Activated T-helper 9 cell treated with anti-CD3 and anti-CD28 coated beads, Interleukin-2, amount 50 U/mL, for 16 hours (primary cell): ENCODE results near the gene PAPPA2.

ENCODE experiments used
- DNase-seq: peaks from one replicate; pipeline ENCODE4 v3.0.0-alpha.2; 2020; ENCODE audit warnings: low read depth

The PAPPA2 gene

GRCh38 chr1:176803042-176803441 lies 340.1 kb downstream of the PAPPA2 start:
- no peak for DNase-seq

- DNase-seq, result no peak
These were observed 340.6 kb downstream of the PAPPA2 start for GRCh38 chr1:176803596-176803995.

DNA sequence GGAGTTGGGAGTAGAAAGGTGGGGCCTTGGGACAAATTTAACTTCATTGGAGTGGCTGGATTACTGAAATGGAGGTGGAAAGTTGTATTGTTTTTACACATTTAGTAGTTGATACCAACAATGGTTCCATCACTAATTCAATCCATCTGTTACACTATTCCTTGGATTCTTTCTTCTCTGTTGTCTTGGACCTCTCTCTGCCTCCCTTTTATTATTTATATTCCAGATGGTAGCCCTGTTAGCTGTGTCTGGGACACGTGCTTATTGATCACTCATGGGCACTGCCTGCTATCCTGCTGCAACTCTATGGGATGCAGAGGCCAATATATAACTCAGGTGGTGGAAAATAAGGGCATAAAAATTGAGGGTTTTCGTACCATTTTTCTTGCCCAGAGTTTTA lies 346.3 kb downstream of the PAPPA2 start:
- DNase-seq, result no peak

DNA sequence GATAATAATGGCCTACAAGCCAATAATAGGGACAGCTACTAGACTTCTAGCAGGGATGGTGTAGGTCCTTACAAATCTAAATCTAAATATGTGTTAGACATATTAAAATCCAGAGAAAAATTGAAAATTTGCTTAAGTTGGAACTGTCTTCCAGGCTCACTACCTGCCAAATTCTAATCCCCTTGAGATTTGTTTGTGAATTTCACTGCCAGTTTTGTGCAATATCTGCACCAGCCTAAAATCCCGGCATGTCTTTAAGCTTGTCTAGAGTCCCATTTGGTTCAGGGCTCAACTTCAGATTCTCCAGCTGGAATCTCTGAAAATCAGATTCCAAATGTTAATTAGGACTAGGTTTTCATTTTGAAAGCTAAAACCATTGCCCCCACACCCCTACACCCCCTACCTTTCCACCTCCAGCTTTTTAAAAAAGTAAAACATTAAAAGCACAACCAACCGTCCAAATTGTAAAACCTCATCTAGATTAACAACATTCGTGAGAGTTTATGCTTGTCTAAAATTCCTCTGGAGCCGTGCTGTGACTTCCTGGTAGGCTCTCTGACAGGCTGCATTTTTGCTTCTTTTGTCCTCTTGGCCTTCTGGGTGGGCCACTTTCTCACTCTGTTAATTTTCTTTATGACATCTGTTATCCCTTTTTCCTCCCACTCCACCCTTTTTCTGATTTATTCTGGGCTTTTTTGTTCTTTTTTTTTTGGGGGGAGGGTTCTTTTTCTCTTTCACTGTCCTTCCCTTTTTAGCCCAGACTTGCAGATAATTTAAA lies 348.7 kb downstream of the PAPPA2 start:
- no peak for DNase-seq

GRCh38 chr1:176815621-176816020 lies 352.6 kb downstream of the PAPPA2 start:
- DNase-seq, result no peak

DNA sequence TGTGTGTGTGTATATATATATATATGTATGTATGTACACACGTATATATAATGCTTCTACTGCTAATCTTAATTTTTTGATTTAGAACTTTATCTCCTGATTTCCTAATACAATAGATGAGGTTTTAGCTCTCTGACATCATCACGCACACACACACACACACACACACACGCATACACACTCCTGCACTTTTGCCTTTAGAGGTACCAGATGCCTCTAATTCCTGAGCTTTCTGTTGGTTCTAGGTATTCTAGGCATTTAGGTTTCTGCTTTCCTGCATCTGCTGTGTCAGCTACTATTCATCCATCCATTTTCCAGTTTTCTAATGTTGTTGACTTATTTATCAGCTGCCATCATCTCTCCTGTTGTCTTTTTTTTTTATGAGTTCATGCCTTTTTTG lies 353.3 kb downstream of the PAPPA2 start:
- DNase-seq, result no peak

- DNase-seq, result no peak
These were observed 357.5 kb downstream of the PAPPA2 start for GRCh38 chr1:176820391-176821031.

DNA sequence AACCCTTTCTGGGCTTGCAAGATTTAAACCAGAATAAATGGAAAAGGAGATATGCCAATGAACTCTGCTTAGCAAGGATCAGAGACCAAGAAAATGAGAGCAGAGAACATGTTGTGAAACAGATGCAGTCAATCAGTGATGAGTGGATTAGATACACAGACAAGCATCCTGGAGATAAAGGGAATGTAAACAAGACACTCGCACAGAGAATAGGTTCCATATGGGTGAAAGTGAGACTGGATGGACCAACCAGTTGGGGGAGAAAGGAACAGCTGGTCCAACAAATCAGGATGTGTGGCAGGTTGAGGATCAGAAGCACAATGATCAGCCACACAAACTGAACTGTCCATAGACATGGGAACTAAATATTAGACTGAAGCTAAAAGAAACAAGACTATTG lies 363.3 kb downstream of the PAPPA2 start:
- no peak for DNase-seq

DNA sequence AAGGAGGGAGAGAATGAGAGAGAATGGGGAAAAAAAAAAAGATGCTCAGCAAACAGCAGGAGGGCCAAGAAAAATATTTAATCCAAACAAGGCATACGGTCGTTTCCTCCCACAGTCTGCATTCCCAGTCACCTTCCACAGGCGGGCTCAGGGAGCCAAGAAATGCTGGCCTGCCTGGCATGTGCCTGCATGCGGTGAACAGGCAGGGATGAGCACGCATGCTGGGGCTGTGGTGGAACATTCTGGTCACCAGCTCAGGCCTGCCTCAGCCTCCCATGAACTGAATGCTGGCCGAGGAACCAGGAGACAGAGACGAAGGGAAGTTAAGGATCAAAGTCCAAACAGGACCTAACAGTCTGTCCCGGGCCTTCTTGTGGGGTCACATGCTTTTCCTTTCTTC lies 366.3 kb downstream of the PAPPA2 start:
- no peak for DNase-seq

- DNase-seq, result no peak
These were observed 368.2 kb downstream of the PAPPA2 start for GRCh38 chr1:176831150-176831549.

GRCh38 chr1:176837708-176838107 lies 374.7 kb downstream of the PAPPA2 start:
- no peak for DNase-seq

- no peak for DNase-seq
These were observed 375.5 kb downstream of the PAPPA2 start for GRCh38 chr1:176838276-176838995.

- no peak for DNase-seq
These were observed 376.2 kb downstream of the PAPPA2 start for GRCh38 chr1:176839216-176839615.

GRCh38 chr1:176841238-176841637 lies 378.3 kb downstream of the PAPPA2 start:
- DNase-seq, result no peak

GRCh38 chr1:176843352-176844297 lies 380.6 kb downstream of the PAPPA2 start:
- no peak for DNase-seq

- no peak for DNase-seq
These were observed 384.1 kb downstream of the PAPPA2 start for GRCh38 chr1:176847052-176847451.

- no peak for DNase-seq
These were observed 386.3 kb downstream of the PAPPA2 start for GRCh38 chr1:176849281-176849680.

GRCh38 chr1:176850871-176851270 lies 387.9 kb downstream of the PAPPA2 start:
- no peak for DNase-seq

GRCh38 chr1:176852124-176852523 lies 389.1 kb downstream of the PAPPA2 start:
- no peak for DNase-seq

- no peak for DNase-seq
These were observed 390.5 kb downstream of the PAPPA2 start for GRCh38 chr1:176853503-176853902.

DNA sequence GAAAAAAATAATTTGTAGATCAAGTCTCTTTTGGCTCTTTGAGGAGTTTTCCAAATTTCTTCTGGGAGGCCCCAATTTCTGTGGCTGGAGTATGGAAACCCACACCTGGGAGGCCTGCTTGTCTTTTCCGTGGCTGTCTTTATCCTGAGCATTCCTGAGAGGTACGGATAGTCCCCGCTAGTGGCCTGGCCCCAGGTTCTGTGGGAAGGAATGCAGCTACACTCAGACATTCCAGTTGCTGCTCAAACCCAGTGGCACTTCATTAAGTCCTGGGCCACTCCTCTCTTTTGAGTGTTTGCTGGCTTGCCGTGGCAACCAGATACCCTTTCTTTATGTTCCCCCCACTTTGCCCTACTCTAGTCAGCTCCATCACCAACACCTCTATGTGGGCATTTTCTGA lies 391.1 kb downstream of the PAPPA2 start:
- no peak for DNase-seq
